ENCODE results near the gene ANKRD18A.

Gene ANKRD18A

GRCh38 chr9:38652044-38652443 lies 31.6 kb upstream of the ANKRD18A start:
- no peak overlapping the region for H3K27ac ChIP-seq
- TF ChIP-seq ZFX (IDR thresholded peaks at IDR 0.05; ENCODE audit: borderline replicate concordance) (no peak), CTCF (IDR thresholded peaks at IDR 0.05) (no peak)

DNA sequence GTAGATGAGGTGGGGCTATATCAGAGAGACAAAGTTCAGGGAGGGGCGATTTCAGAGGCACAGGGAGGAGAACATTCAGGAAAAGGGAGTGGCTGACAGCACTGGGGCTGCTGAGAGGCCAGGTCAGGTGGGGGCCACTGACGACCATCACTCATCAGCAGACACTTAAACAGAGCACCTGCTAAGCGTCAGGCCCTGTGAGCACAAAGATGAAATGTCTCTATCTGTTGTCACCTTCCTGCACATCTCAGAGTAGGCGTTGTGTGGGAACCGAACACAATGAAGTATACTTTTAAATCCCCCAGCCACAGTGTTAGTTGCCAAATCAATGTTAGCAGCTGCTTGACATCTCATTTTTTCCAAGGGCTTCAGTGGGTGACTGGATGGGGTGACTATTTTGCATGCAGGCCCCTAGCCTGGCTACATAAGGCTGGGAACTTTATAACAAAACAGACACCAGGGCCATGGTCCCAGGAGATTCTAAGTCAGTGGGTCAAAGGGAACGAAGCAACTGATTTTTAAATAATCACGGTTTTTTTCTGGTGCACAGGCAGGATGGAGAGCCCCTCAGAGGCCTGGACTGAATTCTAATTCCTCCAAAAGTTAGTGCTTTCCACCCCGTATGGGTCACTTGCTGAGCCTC lies 31.1 kb upstream of the ANKRD18A start:
- H3K27ac ChIP-seq: no peak overlapping the region
- TF ChIP-seq ZFX (IDR thresholded peaks at IDR 0.05; ENCODE audit: borderline replicate concordance): no peak
- TF ChIP-seq CTCF (IDR thresholded peaks at IDR 0.05): no peak

DNA sequence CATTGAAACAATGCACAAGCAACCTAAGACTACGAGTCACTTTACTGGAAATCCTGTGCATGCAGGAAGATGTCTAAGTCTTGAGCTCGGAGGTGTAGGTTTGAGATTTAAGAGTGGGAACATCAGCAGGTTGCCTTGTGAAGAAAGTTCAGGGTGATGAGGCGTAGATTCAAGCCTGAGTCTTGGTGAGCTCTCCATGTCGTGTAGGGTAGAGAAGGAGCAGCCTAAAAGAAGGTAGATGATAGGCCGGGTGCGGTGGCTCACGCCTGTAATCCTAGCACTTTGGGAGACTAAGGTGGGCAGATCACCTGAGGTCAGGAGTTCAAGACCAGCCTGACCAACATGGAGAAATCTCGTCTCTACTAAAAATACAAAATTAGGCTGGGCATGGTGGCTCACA lies 30.2 kb upstream of the ANKRD18A start:
- H3K27ac ChIP-seq: no peak overlapping the region
- TF ChIP-seq CTCF (IDR thresholded peaks at IDR 0.05) (no peak), ZFX (IDR thresholded peaks at IDR 0.05; ENCODE audit: borderline replicate concordance) (no peak)

GRCh38 chr9:38649731-38650363 lies 29.5 kb upstream of the ANKRD18A start:
- no peak overlapping the region for H3K27ac ChIP-seq
- no peak for TF ChIP-seq CTCF (IDR thresholded peaks at IDR 0.05)
- TF ChIP-seq ZFX (IDR thresholded peaks at IDR 0.05; ENCODE audit: borderline replicate concordance): no peak

DNA sequence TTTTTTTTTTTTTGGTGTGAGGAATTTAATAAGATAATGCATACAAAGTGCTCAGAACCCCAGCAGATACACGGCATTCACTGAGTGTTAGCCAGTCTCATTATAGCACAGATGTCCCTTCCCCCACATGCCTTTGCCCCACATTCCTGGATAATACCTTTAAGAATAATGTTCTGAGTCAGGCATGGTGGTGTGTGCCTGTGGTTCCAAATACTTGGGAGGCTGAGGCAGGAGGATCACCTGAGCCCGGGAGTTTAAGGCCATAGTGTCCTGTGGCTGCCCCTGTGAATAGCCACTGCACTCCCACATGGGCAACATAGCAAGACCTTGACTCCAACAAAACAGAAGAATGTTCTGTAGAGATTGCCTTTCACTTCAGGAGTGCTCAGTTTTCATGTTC lies 24.2 kb upstream of the ANKRD18A start:
- H3K27ac ChIP-seq: no peak overlapping the region
- TF ChIP-seq ZFX (IDR thresholded peaks at IDR 0.05; ENCODE audit: borderline replicate concordance): no peak
- no peak for TF ChIP-seq CTCF (IDR thresholded peaks at IDR 0.05)

- no peak overlapping the region for H3K27ac ChIP-seq
- TF ChIP-seq ZFX (IDR thresholded peaks at IDR 0.05; ENCODE audit: borderline replicate concordance): no peak
Measured at GRCh38 chr9:38643815-38644173, 23.4 kb upstream of the ANKRD18A start.

DNA sequence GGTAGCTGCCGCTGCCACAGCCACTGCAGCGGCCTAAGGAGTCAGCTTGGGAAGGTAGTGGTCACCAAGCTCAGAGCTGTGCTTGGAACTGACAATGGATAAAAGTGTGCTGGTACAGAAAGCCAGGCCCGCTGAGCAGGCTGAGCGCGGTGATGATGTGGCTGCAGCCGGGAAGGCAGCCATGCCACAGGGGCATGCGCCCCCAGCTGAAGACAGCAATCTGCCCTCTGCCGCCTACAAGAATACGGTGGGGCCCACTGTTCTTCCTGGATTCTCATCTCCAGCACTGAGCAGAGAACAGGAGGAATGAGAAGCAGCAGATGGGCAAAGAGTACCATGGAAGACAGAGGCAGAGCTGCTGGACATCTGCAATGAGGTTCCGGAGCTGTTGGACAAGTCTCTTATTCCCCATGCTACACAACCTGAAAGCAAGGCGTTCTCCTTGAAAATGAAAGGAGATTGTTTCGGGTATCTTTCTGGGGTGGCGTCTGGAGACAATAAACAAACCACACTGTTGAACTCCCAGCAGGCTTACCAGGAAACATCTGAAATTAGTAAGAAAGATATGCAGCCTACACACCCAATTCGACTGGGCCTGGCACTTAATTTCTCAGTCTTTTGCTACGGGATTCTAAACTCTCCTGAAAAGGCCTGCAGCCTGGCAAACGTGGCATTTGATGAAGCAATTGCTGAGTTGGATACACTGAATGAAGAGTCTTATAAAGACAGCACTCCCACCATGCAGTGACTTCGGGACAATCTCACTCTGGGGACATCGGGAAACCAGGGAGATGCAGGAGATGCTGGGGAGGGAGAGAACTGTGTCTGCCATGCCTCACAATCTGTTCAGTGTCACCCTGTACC lies 22.8 kb upstream of the ANKRD18A start:
- no peak overlapping the region for H3K27ac ChIP-seq
- TF ChIP-seq CTCF (IDR thresholded peaks at IDR 0.05) (no peak), ZFX (IDR thresholded peaks at IDR 0.05; ENCODE audit: borderline replicate concordance) (no peak)

All from 22Rv1 (cell line).